DMS53 treated with DMSO at 0.1 percent for 48 hours (cell line): Measurements from ENCODE around the gene ZDHHC13.

Experiments used
- DNase-seq: peaks from one replicate; lab custom pipeline; 2025; ENCODE audit not compliant: unreplicated experiment; lab: John Stamatoyannopoulos, UW

ZDHHC13 gene

DNA sequence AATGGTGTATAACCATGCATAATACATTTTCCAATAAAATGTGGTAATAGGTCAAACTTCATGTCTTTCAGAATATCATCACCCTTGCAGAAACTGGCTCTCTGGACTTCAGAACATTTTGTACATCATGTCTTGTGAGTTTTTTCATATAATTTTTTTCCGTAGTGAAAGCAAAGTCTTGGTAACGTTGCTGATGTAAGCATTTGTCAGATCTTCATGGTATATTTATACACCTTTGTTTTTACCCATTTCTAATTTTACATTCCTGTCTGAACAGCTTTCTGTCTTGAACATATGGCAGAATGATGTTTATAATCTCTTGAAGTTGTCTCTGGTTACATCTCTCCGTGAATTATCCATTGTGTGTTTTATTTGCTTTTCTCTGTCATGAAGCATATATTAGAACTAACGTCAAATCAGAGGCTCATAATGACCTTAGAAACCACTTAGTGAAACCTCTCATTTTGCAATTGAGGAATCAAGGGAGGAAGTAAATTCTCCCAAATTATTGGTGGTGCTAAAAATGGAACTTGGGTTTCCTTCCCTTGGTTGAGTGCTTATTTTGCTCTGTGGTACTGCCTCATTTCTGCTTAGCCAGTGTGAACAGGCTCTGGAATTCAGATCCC, 47.4 kb downstream of the ZDHHC13 start:
- peak; percentile 86 for DNase-seq

DNA sequence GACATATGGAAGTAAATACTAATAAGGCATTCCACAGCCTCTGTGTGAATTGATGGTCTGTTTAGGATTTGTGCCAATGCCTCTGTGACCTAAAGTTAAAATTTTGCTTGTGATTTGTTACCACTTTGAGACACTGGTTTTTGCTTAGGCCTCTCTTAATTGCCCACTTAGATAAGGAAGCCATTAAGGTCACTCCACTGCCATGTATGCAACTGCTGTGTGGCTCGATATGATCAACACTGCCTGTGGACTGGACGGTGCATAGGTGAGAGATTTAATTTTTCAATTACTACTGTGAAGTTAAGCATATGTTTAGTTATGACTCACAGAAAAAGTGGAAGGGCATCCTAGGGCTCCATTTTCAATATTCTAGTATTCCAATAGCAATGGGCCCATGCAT, 47.9 kb downstream of the ZDHHC13 start:
- DNase-seq, result no peak

DNA sequence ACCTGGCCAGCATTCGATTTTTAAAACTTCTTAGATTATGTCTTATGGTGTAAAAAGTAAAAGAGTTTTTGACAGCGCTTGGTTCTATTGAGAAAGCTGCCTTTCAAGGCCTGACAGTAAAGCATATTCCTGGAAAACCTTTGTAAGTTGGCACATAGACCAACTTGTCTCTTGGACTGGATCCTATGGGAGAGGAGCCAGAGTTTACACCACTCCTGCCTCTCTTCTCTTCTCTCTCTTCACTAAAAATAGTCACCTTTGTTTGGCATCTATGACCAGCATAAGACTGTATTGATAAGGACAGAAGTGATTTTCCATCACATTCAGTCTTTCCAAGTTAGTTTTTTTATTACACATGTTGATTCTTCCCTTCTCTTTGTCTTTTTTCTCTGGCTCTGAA, 51.1 kb downstream of the ZDHHC13 start:
- DNase-seq, result no peak

DNA sequence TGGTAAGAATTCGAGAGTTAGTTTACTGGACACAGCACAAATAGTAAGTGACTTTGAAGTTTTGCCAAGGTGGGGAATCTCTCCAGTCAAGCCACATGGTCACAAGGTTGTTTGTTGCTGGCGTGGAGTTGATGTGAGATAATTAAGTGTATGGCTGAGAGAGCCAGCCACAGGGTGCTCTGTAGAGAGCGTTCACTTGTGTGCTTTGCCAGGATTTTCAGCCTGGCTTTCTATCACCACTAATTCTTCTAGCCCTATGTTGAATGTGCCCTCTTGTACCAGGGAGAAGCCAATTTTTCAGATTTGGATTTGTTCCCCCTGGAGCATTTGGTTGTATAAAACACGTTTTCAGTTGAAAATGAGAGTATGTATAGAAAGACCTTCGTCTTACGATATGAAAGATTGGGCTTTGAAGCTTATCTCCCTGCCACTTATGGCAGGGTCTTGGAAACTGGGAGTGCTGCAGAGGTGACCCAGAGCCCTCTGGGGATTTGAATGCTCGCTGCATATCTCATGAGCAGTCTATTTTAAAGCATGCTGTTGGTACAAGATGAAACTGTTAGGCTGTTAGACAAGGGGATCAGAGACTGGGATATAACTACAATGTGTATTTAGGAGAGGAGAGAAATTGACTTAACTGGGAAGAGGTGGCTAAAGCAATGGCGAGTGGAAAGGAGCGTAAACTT, 56.2 kb downstream of the ZDHHC13 start:
- no peak for DNase-seq

GRCh38 chr11:19173964-19174638, 57.1 kb downstream of the ZDHHC13 start:
- DNase-seq, result no peak

DNA sequence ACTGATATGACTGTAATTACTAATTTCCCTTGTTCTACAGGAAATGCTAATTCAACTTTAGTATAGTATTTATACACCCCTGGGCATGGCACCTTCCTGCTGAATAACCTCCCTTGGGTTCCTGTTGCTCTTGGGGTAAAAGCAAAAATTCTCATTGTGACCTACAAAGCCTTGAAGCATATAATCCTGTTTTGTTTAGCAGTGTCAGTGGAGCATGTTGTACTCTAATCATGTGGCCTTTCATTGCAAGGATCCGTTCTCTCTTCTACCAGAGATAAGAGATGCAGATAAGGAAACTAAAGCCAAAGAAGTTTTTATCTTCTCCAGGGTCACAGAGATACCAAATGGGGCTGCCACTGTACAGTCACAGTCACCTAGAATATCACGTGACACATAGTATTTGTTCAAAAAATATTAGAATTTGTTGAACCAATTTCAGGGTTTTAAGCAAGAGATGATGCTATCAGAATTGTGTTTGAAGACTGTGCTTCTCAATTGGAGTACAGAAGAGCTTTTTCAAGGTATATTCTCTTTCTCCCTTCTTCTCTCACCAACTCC, 59.7 kb downstream of the ZDHHC13 start:
- no peak for DNase-seq

- DNase-seq, result no peak
These were observed 64.7 kb downstream of the ZDHHC13 start for GRCh38 chr11:19181531-19182261.

GRCh38 chr11:19183646-19184045, 66.7 kb downstream of the ZDHHC13 start:
- DNase-seq, result no peak

DNA sequence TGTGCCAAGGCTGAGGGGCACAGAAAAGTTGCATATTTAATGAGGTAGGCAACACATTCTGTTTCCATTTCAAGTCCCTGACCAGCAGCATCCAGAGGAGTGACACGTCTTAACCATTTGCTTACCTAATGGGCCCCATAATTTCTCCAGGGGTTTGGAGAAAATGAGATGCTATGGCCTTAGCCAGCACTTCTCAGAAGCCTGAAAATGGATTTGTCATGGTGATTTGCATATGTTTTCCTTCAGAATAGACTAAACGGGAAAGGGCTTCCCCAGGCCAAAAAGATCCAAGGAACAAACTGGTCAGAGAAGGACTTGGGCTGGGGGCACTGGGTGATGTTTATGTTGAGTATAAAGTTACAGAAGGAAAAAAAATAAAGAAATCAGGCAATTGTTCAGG, 68.1 kb downstream of the ZDHHC13 start:
- no peak for DNase-seq

GRCh38 chr11:19185516-19186052, 68.6 kb downstream of the ZDHHC13 start:
- no peak for DNase-seq

- no peak for DNase-seq
These were observed 70.3 kb downstream of the ZDHHC13 start for GRCh38 chr11:19187114-19187832.

- DNase-seq, result no peak
These were observed 70.9 kb downstream of the ZDHHC13 start for GRCh38 chr11:19187833-19188258.

DNA sequence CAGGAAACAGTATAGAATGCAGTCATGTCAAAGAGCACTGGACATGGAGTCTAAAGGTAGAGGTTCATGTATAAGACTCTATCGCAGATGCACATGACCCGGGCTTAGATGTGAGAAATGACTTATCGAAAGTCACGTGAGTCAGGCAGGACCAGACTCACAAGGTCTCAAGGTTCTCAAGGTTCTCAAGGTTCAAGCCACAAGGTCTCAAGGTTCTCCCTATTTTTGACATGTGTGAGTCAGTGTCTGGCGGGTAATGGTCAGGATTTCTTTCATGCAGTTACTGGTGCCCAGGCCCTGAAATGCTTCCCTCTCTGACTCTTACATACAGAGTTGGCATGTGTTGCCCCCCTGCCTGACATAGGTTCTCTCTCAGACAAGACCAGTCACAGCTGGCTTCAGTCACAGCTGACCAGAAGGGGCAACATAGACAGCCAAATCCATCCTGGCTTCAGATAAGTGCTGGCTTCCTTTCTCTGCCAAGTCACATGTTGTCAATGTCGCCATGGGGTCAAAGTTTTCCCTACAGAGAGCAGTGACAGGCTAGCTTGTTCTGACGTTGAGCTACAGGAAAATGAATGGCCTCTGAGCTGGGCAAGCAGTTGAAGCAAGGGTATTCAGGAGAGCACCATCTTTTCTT, 74.7 kb downstream of the ZDHHC13 start:
- DNase-seq, result no peak

- DNase-seq, result no peak
These were observed 76.9 kb downstream of the ZDHHC13 start for GRCh38 chr11:19193916-19194315.

GRCh38 chr11:19194620-19195308, 77.8 kb downstream of the ZDHHC13 start:
- no peak for DNase-seq

DNA sequence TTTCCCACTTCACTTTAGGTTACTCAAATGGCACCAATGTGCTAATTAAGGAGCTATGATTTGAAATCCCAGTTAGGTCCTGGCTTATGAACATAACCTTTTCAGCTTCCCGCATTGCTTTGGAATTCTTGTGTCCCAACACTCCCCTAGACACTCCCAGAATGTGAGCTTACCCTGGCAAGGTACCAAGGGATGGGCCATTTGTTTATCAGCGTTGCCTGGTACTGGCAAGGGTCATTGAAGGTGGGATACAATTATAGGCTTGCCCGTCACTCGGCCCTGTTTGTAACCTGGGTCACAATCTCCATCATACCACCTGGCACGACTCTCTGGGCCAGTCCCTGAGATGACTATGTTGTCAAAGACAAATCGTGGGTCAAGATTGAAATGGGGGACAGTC, 79.5 kb downstream of the ZDHHC13 start:
- no peak for DNase-seq

DNA sequence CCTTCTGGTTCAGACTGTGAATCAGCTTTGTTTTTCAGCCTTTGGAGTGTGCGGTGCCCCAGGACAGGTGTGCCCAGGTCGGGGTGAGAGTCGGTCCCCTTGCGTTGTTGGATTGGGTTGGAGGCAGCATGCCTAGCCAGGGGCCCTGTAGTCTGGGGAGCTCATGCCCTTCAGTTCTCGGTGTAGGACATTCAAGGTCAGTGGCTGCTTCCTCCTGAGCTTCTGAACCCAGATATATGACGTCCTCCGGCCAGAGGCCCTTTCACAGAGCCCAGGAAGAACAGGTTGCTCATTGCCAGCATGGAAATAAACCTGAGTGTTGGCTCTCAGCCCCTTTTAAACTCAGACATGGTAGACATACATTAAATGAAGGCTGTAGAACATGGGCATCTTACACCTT, 82.1 kb downstream of the ZDHHC13 start:
- no peak for DNase-seq

- no peak for DNase-seq
These were observed 82.8 kb downstream of the ZDHHC13 start for GRCh38 chr11:19199771-19200170.

- no peak for DNase-seq
These were observed 83.6 kb downstream of the ZDHHC13 start for GRCh38 chr11:19200410-19201201.
